ENCODE measurements around the gene TMEM63A. TPM values are rescaled to one million over a fixed set of nuclear protein-coding genes. Genes with fewer than 3 reads are reported as not detected.

Gene TMEM63A
- total and polyA plus RNA-seq, 2 of the 13 experiments (the other 11 are each of a cell fraction or from before 2014, with no cell fraction given) = 23.9 to 53.3 TPM

DNA sequence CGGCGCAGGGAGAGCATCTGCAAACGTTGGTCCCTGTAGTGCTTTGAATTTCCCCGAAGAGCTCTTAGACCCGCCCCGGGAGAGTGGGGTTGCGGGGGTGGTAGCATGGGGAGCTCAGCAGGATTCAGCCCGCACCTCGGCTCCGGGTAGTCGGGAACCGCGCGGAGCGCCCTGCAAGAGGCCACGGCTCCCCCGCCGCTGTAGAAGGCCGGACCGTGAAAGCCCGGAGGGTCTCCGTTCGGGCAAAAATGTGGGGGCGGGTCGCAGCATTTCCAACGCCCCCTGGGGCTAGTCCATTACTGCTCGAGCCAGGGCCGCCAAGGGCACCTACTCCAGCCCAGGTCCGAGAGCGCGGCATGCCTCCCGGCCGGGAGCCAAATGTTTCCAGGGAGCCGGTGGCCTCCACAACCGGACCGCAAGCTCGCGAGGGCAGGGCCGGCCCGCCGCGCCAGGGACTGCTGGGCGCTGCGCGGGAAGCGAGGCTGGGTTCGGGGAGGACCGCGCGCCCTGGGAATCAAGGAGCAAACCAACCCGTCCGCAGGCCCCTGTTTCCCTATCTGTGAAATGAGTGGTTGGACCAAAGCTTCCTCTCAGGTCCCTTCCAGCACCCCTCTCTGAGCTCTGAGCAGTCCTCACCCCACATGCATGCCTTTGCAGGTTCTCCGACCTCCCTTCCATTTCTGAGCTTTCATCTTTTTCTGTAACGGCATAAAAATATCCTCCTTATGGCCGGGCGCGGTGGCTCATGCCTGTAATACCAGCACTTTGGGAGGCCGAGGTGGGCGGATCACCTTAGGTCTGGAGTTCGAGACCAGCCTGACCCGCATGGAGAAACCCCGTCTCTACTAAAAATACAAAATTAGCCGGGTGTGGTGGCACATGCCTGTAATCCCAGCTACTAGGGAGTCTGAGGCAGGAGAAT, 775 bp upstream of the TMEM63A start (continued):
- TF ChIP-seq, protein P1, sequence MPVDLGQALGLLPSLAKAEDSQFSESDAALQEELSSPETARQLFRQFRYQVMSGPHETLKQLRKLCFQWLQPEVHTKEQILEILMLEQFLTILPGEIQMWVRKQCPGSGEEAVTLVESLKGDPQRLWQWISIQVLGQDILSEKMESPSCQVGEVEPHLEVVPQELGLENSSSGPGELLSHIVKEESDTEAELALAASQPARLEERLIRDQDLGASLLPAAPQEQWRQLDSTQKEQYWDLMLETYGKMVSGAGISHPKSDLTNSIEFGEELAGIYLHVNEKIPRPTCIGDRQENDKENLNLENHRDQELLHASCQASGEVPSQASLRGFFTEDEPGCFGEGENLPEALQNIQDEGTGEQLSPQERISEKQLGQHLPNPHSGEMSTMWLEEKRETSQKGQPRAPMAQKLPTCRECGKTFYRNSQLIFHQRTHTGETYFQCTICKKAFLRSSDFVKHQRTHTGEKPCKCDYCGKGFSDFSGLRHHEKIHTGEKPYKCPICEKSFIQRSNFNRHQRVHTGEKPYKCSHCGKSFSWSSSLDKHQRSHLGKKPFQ (CRISPR knock-in tag; IDR thresholded peaks at IDR 0.05; ENCODE audit: insufficient replicate concordance) = peak; percentile 71
- TF ChIP-seq CHD2 (IDR thresholded peaks at IDR 0.05; ENCODE audit: low read depth, low read length) = 0 out of 2 replicates have a peak, but pooled peaks have one; percentile 41
- TF ChIP-seq ZNF788 (CRISPR knock-in tag; IDR thresholded peaks at IDR 0.05; ENCODE audit: borderline replicate concordance) = 0 out of 2 replicates have a peak, but pooled peaks have one; percentile 24
- TF ChIP-seq ZNF558 (CRISPR knock-in tag; IDR thresholded peaks at IDR 0.05; ENCODE audit: borderline replicate concordance) = 0 out of 2 replicates have a peak, but pooled peaks have one; percentile 36
- peak; percentile 40 for TF ChIP-seq ZBTB7B (CRISPR knock-in tag; IDR thresholded peaks at IDR 0.05)
- TF ChIP-seq ARID4A (CRISPR knock-in tag; IDR thresholded peaks at IDR 0.05; ENCODE audit: borderline replicate concordance) = 0 out of 2 replicates have a peak, but pooled peaks have one; percentile 11
- TF ChIP-seq TIGD3 (CRISPR knock-in tag; IDR thresholded peaks at IDR 0.05; ENCODE audit: borderline replicate concordance) = peak; percentile 39; the same call in 1 of the 2 replicates
- peak; percentile 23; the same call in 1 of the 2 replicates for TF ChIP-seq SALL2 (CRISPR knock-in tag; IDR thresholded peaks at IDR 0.05)
- no peak for TF ChIP-seq MAFK (conservative IDR thresholded peaks at IDR 0.05 in 1 of 2, IDR thresholded peaks at IDR 0.05 in 1 of 2; ENCODE audit: low read length in 2 of 2)
- peak; percentile 53; the same call in 1 of the 2 replicates for TF ChIP-seq ZNF816 (CRISPR knock-in tag; IDR thresholded peaks at IDR 0.05; ENCODE audit: borderline replicate concordance)
- 0 out of 2 replicates have a peak, but pooled peaks have one; percentile 10 for TF ChIP-seq E2F1 (CRISPR knock-in tag; IDR thresholded peaks at IDR 0.05)
- no peak for TF ChIP-seq ZFP62 (CRISPR knock-in tag; IDR thresholded peaks at IDR 0.05)
- TF ChIP-seq ZNF800 (CRISPR knock-in tag; IDR thresholded peaks at IDR 0.05) = peak; percentile 84; the same call in 1 of the 2 replicates
- TF ChIP-seq ZNF343 (CRISPR knock-in tag; IDR thresholded peaks at IDR 0.05) = no peak; the same call in 1 of the 2 replicates
- TF ChIP-seq ZNF550 (CRISPR knock-in tag; IDR thresholded peaks at IDR 0.05; ENCODE audit: borderline replicate concordance) = no peak
- TF ChIP-seq YEATS4 (CRISPR knock-in tag; IDR thresholded peaks at IDR 0.05; ENCODE audit: borderline replicate concordance) = peak; percentile 33; the same call in 1 of the 2 replicates

Data from HepG2 (cell line).